Activated gamma-delta T cell treated with Interleukin-2 at 50 U/mL for 16 hours (primary cell): Measurements from ENCODE around the gene NELFCD.

Source experiments
- DNase-seq: peaks from one replicate; pipeline ENCODE4 v3.0.0-alpha.2; 2020

NELFCD gene

DNA sequence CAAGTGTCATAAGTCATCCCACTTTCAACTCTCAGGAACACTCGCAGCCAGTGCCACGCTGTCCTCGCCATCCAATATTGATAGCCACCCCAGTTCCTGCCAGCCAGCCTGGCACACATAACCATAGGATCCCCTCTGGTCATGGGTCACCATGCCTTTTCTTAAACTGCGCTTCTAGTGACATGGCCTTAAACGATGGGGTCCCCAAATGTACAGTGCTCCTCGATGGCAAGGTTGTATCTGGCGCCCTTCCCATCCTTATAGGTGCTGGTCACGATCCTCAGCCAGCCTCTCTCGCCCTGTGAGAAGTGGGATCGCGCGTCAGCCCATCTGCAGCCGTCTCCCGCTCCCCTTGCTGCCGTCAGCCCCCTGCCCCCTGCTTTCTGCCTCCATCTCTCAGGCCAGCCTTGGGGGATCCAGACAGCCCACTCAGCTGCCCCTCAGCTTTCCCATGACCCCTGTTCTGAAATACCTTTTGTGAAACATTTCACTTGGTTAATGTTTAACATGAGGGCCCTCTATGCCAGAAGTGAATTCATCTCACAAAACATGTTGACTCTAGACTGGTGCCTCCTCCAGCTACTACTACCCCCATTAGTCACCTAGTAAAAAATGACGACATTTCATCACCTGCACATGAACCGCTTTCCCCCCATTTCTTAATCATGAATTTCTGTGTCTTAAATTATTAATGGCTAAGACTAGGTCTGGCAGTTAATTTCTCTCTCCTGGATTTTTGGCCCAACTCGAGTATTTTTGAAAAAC, 14.6 kb downstream of the NELFCD start:
- DNase-seq: no peak

DNA sequence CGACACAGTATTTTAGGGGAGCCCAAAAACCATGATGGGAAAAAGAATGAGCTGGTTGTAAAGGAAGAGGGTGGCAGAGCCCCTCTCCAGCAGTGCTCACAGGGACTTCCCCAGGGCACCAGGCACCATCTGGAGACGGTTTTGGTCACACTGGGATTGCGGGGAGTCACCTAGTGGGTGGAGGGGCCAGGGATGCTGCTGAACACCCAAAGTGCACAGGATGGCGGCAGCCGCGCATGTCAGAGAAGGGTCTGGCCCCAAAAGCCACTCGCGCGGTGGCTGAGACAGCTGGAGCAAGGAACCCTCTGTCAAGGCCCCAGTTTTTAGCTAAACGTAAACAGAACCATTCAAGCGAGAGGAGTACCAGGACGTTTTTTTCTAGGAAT, 15.2 kb downstream of the NELFCD start:
- DNase-seq: no peak

DNA sequence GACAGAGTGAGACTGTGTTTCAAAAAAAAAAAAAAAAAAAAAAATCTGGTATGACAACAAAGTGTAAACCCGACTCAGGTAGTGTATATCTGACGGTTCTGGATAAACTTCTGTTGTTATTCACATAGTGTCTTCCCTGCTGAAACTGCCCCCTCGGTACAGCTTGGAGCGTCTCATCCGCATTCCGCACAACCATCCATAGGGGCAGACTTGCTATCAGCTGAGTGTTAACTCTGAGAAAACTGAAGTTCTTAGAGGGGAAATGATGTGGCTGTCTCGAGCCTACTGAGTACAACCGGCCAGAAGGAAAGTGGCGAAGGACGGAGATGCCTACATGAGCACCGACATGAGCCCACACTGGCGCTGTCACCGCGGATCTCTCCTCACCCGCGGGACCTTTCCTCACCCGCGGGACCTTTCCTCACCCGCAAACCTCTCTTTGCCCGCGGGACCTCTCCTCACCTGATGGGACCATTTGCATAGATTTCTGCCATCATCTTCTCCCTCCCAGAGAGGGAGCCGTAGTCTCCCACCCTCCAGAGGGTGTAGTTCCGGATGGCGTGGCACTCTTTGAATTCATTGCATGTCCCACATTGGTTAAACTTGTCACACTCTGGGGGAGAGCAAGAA, 16.2 kb downstream of the NELFCD start:
- DNase-seq: no peak

DNA sequence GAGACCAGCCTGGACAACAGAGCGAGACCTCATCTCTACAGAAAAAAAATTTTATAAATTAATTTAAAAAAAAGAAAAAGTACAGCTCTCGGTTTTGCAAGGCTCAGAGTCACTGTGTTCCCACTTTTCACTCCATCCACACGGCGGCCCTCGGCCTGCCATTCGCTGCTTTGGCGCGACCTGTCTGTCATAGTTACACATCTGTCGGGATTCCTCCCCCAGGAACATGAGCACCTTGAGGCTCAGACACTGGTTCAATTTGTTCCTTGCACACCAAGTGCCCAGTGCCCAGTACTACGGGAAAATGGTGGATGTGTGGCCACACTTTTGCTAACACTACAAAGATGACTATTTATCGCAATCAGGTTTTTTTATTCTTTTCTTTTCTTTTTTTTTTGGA, 17.6 kb downstream of the NELFCD start:
- no peak for DNase-seq

DNA sequence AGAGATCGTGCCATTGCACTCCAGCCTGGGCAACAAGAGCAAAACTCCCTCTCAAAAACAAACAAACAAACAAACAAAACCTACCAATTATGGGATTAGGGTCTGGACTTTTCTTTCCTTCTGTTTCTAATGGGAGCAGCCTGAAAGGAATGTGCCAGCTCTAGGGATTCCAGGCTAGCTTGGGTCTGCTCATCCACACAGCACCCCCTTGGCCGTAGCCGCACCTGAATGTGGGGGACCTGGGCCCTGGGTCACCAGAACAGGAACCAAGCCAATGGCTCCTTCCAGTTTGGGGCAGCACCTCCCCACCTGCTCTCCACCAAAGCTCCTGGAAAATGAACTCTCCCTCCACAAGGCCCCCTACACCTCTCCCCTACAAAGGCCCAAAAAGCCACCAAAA, 19.3 kb downstream of the NELFCD start:
- no peak for DNase-seq

DNA sequence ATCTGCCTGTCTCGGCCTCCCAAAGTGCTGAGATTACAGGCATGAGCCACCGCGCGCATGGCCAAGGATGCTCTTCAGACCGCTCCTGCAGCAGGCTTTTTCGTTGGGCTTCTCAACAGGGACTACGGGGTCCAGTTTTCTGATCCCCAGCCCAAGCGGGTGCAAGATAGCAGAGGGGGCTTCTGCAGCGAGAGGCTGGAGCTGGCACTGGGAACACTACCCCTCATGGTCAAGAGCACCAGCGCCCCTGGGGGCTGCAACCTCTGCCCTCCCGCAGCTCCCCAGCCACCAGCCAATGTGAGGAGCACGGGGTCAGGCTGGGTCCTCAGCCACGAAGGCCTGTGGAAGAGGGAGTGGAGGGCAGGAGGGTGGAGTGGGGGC, 20.0 kb downstream of the NELFCD start:
- DNase-seq: no peak

DNA sequence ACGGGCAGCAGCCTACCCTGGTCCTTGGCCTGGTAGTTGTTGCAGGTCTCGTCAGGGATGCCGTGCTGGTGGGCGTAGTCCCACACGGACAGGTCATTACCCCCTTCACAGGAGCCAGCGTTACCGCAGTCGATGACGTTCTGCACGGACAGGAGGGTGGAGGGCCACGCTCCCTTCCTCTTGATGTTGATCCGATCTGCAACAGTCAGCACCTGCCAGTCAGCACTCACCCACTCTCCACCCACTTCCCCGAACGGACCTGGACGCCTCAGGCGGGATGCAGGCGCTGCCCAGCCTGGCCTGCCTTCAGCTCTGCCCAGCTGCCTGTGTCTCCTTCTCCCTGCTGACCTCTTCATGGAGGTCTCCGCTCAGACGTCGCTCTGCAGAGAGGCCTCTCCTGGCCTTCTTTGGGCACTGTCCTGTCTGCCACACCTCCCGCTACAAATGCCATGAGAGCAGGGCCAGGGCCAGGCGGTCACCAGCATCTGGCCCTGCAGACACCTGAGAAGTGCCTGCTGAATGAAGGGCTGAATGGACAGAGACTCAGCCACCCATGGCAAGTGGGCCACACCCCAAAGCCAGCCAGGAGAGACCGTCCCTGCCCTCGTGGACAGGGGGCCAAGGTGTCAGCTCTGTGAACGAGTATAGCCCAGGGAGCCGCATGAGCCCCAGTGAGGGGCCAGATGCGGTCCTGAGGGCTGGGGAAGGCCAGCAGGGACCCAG, 20.6 kb downstream of the NELFCD start:
- no peak for DNase-seq

DNA sequence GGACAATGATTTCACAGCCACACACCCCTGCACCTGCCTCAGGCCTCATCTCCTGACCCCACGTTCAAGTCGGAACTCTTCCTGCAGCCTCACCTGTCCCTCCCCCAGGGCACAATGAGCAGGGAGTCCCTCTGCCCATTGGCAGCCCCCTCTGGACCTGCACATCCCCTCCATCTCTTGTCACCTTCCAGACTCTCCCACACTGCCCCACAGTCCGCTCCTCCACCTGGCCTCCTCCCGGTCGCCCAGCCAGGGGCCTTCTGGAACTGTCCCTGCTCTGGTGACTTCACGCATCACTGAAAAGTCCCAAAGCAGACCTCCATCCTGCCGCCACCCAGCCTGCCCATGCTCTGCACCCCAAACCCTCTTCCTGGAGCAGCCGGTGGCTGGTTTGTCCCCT, 21.3 kb downstream of the NELFCD start:
- DNase-seq: no peak

DNA sequence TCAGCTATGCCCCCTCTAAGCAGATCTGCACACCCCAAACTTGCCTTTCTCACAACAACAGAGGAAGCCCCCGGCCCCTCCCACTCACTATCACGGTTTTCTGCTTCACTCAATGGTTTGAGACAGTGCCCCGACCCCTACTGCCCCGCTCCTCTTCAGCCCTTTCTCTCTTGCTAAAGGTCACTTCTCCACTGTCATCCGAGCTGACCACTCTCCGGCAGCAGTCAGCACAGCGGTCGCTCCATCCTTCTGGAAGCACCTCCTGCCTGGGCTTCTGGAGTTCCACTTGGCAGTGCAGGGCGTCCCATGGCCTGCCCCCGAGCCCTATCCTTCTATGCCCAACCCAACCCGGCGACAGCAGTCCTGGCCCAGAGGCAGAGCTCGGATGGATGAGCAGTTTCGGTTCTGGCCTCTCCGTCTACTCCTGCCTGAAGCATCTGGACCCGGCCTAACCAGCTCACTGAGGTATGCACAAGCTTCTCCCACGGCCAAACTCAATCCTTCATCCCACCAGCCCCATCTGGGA, 21.9 kb downstream of the NELFCD start:
- no peak for DNase-seq

DNA sequence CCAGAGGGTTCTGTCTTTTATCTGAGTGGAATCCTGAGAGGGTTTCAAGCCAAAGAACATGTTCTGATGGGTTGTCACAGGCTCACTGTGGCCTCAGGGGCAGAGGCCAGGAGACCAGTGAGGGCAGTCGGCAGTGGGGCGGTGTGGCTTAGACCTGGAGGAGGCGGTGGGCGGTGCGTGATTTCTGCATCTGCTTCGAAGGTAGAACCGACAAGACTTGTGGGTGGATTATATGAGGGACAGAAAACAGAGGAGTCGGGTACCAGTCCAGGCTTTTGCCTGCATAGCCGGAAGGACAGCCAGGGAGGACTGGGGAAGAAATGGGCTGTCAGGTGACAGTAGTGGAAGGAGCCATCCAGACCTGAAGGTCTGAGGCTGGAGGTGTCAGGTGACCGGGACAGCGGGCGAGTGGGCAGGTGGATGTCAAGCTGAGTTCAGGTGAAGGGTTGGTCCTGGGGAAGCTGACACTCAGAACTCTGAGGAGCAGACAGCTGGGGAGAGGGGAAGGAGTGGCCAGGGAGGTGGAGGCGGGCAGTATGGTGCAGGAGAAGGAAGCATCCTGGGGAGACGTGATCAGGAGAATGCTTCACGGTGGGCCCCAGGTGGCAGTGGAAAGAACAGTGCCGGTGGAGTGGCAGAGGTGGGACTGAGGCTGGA, 22.9 kb downstream of the NELFCD start:
- DNase-seq: no peak

DNA sequence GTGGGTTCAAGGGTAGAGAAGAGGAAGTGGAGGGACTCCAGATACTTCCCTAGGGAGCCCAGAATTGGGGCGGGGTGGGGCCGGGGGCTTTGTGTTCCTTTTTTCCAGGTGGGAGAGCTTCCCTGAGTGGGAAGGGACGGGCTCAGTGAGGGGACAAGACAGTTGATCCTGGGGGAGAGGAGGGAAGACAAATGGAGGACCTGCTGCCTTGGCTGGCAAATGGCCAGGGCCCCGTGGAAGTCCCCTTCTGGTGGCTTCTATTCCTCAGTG, 23.4 kb downstream of the NELFCD start:
- DNase-seq: peak; percentile 25

DNA sequence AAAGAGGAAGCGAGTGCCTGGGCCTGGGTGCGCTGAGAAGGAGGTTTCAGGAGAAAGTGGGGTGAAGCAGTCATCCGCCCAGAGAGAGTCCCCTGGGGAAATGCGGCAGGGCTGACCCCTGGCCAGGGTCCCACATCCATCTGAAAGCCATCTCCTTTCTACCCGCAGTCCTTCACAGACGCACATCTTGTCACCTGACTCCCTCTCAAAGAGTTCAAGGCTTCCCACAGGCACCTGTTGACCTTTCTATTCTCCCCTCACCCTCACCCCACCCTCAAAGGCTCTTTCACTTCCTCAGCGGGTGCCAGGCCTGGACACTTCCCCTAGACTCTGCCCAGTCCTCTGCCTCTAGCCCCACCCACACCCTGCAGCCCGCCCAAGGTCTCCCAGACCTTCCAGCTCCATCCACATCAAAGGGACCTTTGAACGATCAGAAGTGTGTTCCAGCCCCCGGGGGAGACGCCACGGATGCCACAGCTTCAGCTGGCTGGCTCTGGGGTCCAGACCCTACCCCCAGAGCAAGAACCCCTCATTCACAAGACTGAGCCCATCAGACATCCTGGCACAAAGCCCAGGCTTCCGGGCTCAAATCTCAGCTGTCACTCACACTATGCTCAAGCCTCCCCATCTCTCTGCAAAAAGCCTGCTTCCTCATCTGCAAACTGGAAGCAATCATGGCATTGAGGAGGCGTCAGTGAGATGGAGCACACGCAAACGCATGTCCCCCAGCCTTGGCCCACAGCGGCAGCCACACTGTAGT, 23.9 kb downstream of the NELFCD start:
- DNase-seq: peak; percentile 55

DNA sequence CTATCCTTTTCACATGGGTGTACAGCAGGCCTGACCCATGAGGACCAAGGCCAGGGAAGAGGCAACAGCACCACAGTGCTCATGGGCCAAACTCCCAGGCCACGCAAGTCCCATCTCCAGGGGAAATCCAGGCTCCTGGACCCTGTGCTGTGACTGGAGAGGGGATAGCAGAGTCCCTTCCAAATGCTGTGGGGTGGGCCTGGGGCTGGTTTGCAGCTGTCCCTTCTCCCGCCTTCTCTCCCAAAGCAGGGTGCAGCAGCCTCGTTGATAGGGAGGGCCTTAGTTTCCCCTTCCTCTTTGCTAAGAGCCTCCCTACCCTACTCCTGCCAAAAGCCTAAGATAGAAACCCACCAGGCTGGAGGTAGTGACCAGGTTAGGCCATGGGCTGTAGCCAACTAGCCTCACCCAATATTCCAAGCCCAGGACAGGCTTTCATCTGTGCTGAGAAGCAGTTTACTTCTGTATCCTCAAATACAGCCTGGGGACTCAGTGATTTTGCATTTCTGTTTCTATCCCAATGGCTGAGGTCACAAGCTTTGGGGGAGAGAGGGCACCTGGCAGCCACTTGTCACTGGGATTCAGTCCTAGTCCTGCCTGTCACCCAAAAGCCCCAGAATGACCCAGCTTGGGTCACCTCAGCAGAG, 24.6 kb downstream of the NELFCD start:
- no peak for DNase-seq

DNA sequence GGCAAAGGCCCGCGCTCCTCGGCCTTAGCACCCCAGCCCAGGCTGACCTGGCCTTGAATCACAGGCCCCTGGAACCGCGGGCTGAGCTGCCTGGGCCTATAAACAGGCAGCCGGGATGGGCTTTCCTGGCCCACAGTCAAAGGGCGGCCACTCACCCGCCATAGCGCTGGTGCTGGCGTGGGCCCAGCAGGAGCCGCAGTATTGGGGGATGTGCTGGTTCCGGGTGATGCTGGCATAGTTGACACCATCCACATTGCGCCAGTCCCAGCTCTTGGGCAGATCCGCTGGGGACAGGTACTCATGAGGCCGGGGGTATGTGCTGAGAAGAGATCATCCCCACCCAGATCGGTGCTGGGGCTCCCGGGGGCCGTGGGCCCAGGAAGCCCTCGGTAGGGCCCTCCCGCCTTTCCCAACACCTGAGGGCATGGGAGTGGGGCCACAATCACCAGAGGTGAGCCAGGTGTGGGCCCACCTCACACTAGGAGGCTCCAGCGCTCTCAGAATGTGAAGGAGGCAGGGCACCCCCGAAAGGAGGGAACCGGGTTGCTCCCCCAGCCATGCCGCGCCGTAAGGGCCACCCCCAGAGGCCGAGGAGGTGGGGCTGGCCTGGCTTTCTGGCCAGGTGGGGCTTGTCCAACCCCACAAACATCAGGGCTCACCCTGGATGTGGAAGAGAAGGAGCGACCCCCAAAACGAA, 25.3 kb downstream of the NELFCD start:
- no peak for DNase-seq

DNA sequence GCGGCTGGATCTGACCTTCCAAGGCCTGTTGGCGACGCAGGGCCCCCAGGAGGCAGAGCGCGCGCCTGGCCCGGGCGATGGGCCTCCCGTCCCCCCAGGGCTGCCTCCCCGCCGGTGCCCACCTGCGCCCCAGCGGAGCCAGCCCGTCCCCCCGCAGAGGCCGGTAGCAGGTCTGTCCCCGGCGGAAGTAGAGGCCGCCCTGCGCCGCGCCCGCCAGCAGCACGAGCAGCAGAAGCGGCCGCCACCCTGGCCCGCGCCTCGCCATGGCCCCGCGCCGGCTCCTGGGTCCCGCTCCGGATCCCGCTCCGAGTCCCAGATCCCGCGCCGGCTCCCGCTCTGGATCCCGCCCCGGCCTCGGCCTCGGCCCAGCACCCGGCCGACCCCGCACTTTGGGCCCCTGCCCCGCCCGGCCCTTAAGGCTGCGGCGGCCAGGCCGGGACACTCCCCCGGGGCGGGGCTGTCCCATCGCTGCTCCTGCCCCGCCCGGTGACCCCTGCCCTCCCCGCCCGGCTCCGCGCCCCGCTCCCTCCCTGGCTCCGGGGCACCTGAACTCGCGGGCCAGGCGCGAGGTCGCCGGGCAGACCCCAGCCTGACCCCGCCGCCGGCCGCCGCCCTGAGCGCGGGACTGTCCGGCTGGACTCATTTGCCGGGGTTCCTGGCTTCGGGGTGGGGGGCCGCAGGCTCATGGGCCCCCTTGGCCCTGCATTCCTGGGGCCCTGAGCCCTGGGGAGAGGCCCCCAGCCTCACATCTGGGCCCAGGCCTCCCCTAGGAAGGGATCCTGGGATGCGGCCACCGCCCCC, 26.0 kb downstream of the NELFCD start, which contains the start of gene CTSZ:
CTSZ (minus strand) TSS at position 391 of the 801 bp plus-strand sequence; CDS start at position 265, 126 bp downstream.
- peak; percentile 35 for DNase-seq

DNA sequence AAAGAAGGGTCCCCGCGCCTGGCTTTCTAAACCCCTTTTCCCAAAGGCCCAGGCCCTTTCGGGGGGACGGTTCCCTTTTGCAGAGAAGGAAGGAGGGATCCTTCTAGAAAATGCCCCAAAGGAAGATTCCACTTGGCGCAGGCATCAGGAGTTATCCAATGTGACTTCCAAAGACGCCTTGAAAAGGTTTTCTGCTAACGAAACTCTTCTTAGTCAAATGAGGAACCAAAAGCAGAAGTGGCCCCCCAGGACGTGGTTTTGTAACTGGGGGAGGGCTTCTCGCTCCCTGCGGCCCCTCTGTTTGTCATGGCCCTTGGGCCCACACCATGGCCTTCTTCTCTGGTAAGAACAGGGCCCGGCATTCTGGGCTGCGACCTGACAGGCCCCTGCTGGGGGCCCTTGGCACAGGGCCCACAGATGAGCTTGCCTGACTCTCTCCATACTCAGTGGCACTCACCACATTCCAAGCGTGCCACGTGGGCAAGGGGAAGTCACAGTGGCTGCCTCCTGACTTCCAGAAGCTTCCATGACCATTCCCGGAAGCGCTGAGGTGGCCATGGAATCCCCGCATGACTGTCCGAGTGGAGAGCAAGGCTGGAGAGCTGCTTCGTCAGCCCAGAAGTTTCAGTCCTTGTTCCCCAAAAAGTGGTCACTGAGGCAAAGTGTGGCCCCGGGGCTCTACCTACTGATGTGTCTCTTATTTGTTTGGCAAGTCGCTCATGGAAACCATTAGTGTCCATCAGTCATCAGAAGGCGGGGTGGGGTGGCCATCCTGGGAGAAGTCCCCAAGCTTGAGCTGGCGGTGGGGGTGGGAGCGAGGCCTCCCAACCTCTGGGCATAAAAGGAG, 26.8 kb downstream of the NELFCD start:
- no peak for DNase-seq

DNA sequence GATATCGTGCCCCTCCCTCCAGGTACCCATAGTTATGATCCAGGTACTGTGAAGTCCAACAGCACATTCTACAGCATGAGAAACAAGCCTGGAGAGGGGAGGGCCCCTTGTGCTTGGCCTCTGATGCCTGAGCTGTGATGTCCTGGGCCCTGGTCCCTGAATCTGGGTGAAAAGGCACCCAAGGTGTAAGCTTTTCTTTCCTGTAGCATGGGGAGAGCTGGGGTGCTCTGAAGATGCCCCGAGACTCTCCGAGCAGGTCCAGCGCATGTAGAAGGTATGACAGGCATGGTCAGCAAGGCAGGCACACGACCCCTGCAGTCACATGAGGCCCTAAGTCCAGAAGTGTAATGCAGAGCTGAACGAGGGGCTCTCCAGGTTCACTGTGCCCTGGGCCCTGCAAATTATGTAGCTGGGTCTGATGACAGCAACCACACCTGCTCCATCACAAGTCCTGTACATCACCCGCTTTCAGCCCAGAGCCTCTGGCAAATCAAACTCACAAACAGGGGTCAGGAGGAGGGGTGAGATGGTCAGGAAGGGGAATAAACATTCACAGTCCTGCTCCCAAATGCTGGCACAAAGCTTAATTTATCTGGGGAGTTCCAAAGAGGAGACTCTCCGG, 27.8 kb downstream of the NELFCD start:
- no peak for DNase-seq

DNA sequence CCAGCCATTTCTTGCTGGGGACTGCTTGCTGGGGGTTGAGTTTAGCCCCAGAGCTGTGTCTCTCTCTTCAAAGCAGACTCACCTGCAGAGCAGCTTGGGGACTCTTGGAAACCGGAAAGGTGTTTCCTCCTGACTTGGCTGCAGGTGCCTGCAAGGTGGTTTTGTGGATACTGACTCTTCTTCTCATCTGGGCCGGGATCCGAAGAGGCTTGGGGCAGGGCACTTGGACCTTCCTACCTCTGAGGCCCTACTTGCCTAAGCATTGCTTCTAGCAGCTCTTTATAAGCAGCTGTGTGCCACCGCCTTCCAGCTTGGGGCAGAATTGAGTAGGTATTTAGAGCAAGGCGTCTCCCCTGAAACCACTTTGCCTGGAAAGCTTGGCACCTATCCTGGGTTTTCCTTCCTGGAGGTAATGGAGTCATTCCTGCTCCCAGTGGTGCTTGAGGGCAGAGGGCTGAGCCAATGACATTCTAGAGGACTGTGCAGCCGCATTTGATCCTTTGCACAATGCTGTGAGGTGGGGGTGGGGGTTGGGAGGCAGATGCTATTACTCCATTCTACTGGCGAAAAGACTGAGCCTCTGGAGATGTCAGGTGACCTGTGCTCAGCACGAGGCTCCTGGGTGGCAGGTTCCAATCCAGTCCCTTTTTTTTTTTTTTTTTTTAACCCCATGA, 29.4 kb downstream of the NELFCD start:
- DNase-seq: no peak
